OCI-LY3 (cell line): ENCODE measurements around the gene FES.

ENCODE experiments used
- EZH2phosphoT487 ChIP-seq: fragments of 200-600 bp; shearing (Covaris generic); IDR thresholded peaks from 2 replicates; pipeline ENCODE4 v1.6.1; 2018; ENCODE audit warnings: antibody characterized with exemption, mixed run types, low read depth
- TF ChIP-seq, protein P1 (sequence below): fragments of 200-600, 300-600 bp; sonication (generic); IDR thresholded peaks from 2 replicates; pipeline ENCODE4 v1.5.1; 2014; ENCODE audit warnings: antibody characterized with exemption, low read length, low read depth

- TF ChIP-seq, protein P1, sequence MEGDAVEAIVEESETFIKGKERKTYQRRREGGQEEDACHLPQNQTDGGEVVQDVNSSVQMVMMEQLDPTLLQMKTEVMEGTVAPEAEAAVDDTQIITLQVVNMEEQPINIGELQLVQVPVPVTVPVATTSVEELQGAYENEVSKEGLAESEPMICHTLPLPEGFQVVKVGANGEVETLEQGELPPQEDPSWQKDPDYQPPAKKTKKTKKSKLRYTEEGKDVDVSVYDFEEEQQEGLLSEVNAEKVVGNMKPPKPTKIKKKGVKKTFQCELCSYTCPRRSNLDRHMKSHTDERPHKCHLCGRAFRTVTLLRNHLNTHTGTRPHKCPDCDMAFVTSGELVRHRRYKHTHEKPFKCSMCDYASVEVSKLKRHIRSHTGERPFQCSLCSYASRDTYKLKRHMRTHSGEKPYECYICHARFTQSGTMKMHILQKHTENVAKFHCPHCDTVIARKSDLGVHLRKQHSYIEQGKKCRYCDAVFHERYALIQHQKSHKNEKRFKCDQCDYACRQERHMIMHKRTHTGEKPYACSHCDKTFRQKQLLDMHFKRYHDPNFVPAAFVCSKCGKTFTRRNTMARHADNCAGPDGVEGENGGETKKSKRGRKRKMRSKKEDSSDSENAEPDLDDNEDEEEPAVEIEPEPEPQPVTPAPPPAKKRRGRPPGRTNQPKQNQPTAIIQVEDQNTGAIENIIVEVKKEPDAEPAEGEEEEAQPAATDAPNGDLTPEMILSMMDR: no peak
- TF ChIP-seq EZH2phosphoT487: no peak
Observed at GRCh38 chr15:90840954-90841353, 43.4 kb upstream of the FES start.
